ENCODE measurements around the gene HDGFL2. TPM values are rescaled to one million over a fixed set of nuclear protein-coding genes. Genes with fewer than 3 reads are reported as not detected.

HDGFL2 gene
- total RNA-seq (2014; rRNA removed; shearing (Covaris generic); ENCODE audit: low replicate concordance) = 68.4 and 71.6 TPM in 2 replicates

- in situ Hi-C loops (cut with HindIII; ENCODE audit: low pct_unique_long_range_greater_than_20kb, low sequenced_read_pairs) = no loop called here
- DNase-seq (ENCODE audit: low read depth) = no peak
Measured at GRCh38 chr19:4472174-4472974, at the start of gene HDGFL2. TSS of gene HDGFL2 (plus strand) at chr19:4472297. CDS start at chr19:4472351, 54 bp downstream.

GRCh38 chr19:4423416-4424126, 48.5 kb upstream of the HDGFL2 start:
- in situ Hi-C loops (cut with HindIII; ENCODE audit: low pct_unique_long_range_greater_than_20kb, low sequenced_read_pairs) = no loop called here
- DNase-seq (ENCODE audit: low read depth) = no peak

GRCh38 chr19:4425537-4425936, 46.6 kb upstream of the HDGFL2 start:
- no peak for DNase-seq (ENCODE audit: low read depth)
- in situ Hi-C loops (cut with HindIII; ENCODE audit: low pct_unique_long_range_greater_than_20kb, low sequenced_read_pairs) = no loop called here

- DNase-seq (ENCODE audit: low read depth) = no peak
- in situ Hi-C loops (cut with HindIII; ENCODE audit: low pct_unique_long_range_greater_than_20kb, low sequenced_read_pairs) = no loop called here
Measured at GRCh38 chr19:4428326-4428975, 43.6 kb upstream of the HDGFL2 start.

- DNase-seq (ENCODE audit: low read depth) = no peak
- in situ Hi-C loops (cut with HindIII; ENCODE audit: low pct_unique_long_range_greater_than_20kb, low sequenced_read_pairs) = no loop called here
Measured at GRCh38 chr19:4429256-4429655, 42.8 kb upstream of the HDGFL2 start.

- in situ Hi-C loops (cut with HindIII; ENCODE audit: low pct_unique_long_range_greater_than_20kb, low sequenced_read_pairs) = no loop called here
- no peak for DNase-seq (ENCODE audit: low read depth)
Measured at GRCh38 chr19:4429771-4430171, 42.3 kb upstream of the HDGFL2 start.

GRCh38 chr19:4430760-4431159, 41.3 kb upstream of the HDGFL2 start:
- no peak for DNase-seq (ENCODE audit: low read depth)
- in situ Hi-C loops (cut with HindIII; ENCODE audit: low pct_unique_long_range_greater_than_20kb, low sequenced_read_pairs) = no loop called here

- no peak for DNase-seq (ENCODE audit: low read depth)
- in situ Hi-C loops (cut with HindIII; ENCODE audit: low pct_unique_long_range_greater_than_20kb, low sequenced_read_pairs) = no loop called here
Measured at GRCh38 chr19:4431296-4431695, 40.8 kb upstream of the HDGFL2 start.

- DNase-seq (ENCODE audit: low read depth) = no peak
- in situ Hi-C loops (cut with HindIII; ENCODE audit: low pct_unique_long_range_greater_than_20kb, low sequenced_read_pairs) = no loop called here
Measured at GRCh38 chr19:4431808-4432674, 40.1 kb upstream of the HDGFL2 start.

- no peak for DNase-seq (ENCODE audit: low read depth)
- in situ Hi-C loops (cut with HindIII; ENCODE audit: low pct_unique_long_range_greater_than_20kb, low sequenced_read_pairs) = no loop called here
Measured at GRCh38 chr19:4432918-4433506, 39.1 kb upstream of the HDGFL2 start.

GRCh38 chr19:4434391-4434790, 37.7 kb upstream of the HDGFL2 start:
- in situ Hi-C loops (cut with HindIII; ENCODE audit: low pct_unique_long_range_greater_than_20kb, low sequenced_read_pairs) = no loop called here
- no peak for DNase-seq (ENCODE audit: low read depth)

GRCh38 chr19:4436231-4436630, 35.9 kb upstream of the HDGFL2 start:
- in situ Hi-C loops (cut with HindIII; ENCODE audit: low pct_unique_long_range_greater_than_20kb, low sequenced_read_pairs) = no loop called here
- no peak for DNase-seq (ENCODE audit: low read depth)

GRCh38 chr19:4437103-4437502, 35.0 kb upstream of the HDGFL2 start:
- in situ Hi-C loops (cut with HindIII; ENCODE audit: low pct_unique_long_range_greater_than_20kb, low sequenced_read_pairs) = no loop called here
- no peak for DNase-seq (ENCODE audit: low read depth)

GRCh38 chr19:4439243-4439642, 32.9 kb upstream of the HDGFL2 start:
- no peak for DNase-seq (ENCODE audit: low read depth)
- in situ Hi-C loops (cut with HindIII; ENCODE audit: low pct_unique_long_range_greater_than_20kb, low sequenced_read_pairs) = no loop called here

- in situ Hi-C loops (cut with HindIII; ENCODE audit: low pct_unique_long_range_greater_than_20kb, low sequenced_read_pairs) = no loop called here
- no peak for DNase-seq (ENCODE audit: low read depth)
Measured at GRCh38 chr19:4441994-4442818, 29.9 kb upstream of the HDGFL2 start.

GRCh38 chr19:4442819-4443146, 29.3 kb upstream of the HDGFL2 start:
- in situ Hi-C loops (cut with HindIII; ENCODE audit: low pct_unique_long_range_greater_than_20kb, low sequenced_read_pairs) = no loop called here
- no peak for DNase-seq (ENCODE audit: low read depth)

- in situ Hi-C loops (cut with HindIII; ENCODE audit: low pct_unique_long_range_greater_than_20kb, low sequenced_read_pairs) = no loop called here
- no peak for DNase-seq (ENCODE audit: low read depth)
Measured at GRCh38 chr19:4443188-4443587, 28.9 kb upstream of the HDGFL2 start.

All from Caki2 (cell line).